GM19351 (cell line): Measurements from ENCODE around the gene IFITM10.

ENCODE experiments used
- ATAC-seq: cut with Tn5 transposase; IDR thresholded peaks from one replicate; pipeline ENCODE4 v1.9.1; 2021; ENCODE audit warnings: mild to moderate bottlenecking, moderate library complexity; ENCODE audit not compliant: unreplicated experiment

IFITM10 gene

DNA sequence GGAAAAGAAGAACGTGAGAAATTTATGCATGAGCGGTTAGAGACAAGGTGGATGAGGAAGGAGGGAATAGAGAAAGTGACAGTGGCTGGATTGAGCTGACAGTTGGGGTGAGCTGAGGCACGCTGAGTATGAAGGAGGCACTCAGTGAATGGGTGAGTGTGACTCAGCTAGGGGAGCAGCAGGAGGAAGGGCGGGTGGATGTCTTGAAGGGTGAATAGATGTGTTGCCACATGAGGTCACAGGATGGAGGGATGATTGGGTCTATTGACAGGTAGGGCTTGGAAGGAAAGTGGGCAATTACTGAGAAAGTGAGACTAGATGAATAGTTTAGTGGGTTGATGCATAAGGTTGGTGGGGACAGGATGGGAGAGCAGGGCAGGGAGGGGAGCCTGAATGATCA lies 8.0 kb downstream of the IFITM10 start:
- ATAC-seq, result no peak

DNA sequence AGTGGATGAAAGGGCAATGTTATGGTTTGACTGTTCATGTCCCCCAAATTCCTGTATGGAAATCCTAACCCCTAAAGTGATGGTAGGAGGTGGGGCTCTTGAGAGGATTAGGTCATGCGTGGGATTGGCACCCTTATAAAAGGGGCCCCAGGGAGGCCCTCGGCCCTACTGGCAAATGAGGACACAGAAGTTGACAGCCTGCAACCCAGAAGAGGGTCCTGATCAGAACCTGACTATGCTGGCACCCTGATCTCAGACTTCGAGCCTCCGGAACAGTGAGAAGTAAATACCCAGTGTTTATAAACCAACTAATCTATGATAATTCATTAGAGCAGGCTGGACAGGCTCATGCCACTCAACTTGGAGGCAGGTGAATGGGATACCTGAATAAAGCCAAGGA lies 8.7 kb downstream of the IFITM10 start:
- no peak for ATAC-seq

GRCh38 chr11:1740786-1741530 lies 9.4 kb downstream of the IFITM10 start:
- no peak for ATAC-seq

DNA sequence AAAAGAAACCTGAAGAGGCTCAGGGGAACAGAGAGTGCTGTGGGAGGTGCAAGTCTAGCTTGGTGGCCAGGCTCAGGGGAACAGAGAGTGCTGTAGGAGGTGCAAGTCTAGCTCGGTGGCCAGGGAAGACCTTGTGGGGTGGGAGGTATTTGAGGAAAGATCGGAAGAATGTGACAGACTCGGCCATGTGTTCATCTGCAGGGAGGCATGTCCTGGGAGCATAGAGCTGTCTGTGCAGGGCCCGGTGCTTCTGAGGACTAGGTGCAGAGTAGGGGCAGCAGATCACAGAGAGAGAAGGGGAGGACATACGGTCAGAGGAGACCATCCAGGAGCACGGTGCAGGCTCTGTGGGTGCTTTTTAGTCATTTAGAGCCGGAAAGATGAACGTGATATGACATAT lies 10.8 kb downstream of the IFITM10 start:
- ATAC-seq, result no peak

DNA sequence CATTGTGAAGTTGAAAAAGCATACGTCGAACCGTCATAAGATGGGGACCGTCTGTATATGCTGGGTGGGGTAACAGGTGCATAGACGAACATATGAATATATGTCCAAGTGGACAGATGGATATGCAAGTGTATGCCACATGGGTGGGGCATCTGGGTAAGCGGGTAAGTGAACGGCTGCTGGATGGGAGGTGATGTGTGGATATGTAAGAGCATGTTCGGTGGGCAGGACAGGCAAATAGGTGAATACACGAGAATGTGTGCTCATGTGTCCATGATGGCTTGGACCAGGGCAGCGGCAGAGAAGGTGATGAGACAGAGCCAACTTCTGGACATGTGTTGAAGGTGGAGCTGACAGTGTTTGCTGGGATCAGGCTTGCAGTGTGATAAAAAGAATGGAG lies 12.0 kb downstream of the IFITM10 start:
- ATAC-seq, result no peak

DNA sequence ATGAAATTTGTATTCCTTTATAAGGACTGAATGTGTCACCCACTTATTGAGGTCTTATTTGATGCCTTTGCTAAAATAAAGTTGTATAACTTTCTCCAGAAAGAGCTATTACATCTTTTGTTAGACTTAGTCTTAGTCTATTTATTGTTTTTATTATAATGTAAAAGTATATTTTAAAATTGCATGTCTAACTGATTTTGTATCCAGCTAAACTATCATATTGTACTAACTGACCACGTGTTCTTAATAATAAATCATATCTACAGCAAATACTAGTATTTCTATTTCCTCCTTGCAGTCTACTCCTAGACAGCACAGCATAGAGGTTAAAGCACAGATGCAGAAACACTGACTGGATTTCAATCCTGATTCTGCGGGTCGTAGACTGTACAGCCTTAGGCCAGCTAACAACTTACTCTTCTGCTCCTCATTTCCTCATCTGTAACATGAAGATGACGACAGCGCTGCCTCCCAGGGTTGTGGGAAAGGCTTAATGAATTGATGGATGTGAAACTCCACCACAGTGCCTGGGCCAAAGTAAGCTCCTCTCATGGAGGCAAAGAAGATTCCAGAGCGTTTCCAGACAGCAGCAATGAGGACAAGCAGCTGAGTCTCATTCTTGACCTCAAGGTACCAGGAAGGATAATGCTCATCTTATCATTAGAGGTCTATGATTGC lies 13.2 kb downstream of the IFITM10 start:
- no peak for ATAC-seq

GRCh38 chr11:1736447-1736992 lies 13.9 kb downstream of the IFITM10 start:
- no peak for ATAC-seq

DNA sequence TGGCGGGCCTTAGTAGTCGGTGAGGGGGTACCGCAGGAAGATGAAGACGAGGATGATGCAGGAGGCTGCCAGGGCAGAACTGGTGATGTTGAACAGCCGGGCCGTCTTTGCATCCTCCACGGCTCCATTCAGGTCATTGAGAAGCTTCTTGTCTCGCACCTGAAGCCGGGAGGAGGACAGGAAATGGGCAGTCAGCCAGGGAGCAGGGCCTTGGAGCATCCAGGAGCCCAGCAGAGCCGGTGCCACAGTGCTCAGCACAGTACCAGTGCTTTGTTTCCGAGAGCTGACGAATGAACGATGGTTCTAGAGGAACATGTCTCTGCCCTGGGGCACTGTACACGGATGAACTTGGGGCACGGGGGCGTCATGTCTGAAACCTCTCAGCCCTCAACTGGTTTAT lies 15.1 kb downstream of the IFITM10 start:
- ATAC-seq, result no peak

DNA sequence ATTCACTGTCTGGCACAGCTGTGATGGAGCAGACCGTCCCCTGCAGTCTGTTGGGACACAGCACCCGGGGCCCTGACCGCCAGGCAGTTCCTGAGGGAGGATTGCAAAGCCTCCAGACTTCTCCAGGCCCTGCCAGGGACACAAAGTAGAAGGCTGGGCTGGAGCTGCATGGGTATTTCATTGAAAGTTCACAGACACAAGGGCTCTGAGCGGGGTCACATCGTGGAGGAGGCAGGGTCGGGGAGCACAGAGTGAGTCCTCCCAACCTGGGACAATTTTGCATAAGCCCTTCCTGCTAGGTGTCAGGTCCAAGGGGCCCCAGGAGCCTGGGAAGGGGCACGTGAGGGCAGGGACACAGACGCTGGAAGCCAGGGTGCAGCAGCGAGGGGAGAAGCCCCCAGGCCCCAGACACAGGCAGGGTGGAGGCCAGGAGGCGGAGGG lies 15.7 kb downstream of the IFITM10 start:
- ATAC-seq, result no peak

- ATAC-seq, result no peak
Measured at GRCh38 chr11:1733716-1734640, 16.4 kb downstream of the IFITM10 start.

- no peak for ATAC-seq
Measured at GRCh38 chr11:1733009-1733715, 17.2 kb downstream of the IFITM10 start.

DNA sequence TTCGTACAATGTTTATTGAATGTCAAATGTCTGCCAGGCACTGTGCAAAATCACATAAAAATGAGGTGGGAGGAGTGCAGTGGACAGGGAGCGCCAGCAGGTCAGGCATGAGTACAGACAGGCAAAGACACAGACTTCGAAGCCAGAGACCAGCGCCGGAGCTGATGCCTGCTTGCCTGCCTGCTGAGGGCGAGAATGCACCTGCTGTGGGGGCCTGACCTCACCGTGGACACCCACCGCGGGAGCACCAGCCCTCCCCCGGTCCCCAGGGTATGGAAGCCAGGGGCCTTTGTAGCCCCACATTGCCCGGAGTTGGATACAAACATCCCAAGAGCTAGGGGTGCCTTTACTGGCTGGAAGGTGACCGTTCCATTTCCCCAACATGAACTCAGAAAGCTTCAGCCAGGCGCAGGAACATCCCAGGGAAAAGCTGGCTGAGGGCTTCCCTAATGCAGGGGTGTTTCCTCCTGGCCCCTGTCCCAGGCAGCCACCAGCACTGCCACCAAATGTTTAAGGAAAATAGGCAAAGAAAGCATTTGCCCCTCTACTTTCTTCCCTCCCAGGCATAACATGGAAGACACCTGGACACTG lies 17.9 kb downstream of the IFITM10 start:
- no peak for ATAC-seq

- no peak for ATAC-seq
Measured at GRCh38 chr11:1731451-1732059, 18.8 kb downstream of the IFITM10 start.

DNA sequence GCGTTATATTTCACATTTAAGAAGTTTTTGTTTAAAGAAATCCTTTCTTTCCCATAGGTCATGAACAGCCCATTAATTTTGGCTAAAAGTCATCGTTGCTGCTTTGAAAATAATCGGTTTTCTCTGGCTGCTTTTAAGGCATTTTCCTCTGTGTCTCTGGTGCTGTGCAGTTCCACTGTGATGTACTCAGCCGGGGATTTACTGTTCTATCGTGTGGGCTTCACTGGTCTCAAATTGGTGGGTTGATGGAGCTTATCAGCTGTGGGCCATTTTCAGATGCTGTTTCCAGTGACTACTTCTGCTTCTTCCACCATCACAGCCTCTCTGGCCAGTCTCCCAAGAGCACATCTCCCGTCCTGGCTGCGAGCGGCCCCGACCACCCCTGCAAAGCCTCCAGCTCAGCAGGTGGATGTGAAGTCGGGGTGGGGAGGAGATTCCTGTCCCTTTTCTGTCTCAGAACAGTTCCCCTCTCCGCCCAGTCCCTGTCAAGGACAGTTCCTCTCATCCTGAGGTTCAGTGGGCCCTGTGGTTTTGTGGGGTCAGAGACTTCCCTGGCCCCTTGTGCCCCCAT lies 20.3 kb downstream of the IFITM10 start:
- no peak for ATAC-seq

- ATAC-seq, result no peak
Measured at GRCh38 chr11:1729692-1730011, 20.7 kb downstream of the IFITM10 start.

- ATAC-seq, result no peak
Measured at GRCh38 chr11:1728931-1729691, 21.3 kb downstream of the IFITM10 start.

DNA sequence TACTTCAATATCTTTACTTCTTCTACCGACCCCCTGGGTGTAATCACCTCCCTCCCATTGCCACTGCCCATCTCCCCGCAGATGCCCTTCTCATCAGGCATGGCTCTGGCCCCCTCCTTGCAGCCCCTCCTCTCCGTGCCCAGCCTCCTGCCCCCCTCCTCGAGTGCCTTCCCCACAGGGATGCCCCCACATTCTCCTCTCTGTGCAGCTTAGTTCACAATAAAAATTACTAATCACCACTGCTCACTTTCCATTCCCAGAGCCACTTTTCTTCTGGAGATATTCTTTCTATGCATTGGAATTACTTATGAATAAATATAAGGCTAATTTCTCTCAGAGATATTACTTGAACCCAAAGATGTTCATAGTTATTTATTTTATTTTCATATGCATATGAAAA lies 22.1 kb downstream of the IFITM10 start:
- ATAC-seq, result no peak

DNA sequence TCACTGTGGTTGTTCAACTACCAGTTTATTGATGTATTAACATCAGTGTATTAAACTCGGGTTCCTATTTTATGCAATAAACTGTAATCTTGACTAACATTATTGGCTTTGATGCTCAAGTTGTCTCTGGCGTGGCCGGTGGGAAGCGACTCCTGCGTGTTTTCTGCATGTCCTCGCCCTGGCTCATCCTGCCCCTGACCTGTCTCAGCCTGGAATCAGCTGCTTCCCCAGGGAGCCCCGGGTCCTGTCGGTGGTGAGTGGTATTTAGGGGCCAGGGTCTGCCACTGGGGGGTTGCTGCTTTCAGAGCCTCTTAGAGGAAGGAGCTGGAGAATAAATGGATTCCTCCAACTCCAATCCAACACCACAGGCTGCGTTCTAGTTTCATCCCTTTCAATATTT lies 22.5 kb downstream of the IFITM10 start:
- no peak for ATAC-seq
